MM.1S (cell line): ENCODE measurements around the gene SSBP2.

ENCODE experiments used
- CTCF ChIP-seq: fragments of 300-600 bp; sonication (generic); IDR thresholded peaks from 2 replicates; pipeline ENCODE4 v1.5.1; 2016; ENCODE audit warnings: antibody characterized with exemption, low read length, mixed read lengths
- EZH2 ChIP-seq: fragments of 300-600 bp; sonication (generic); optimal IDR thresholded peaks from 2 replicates; pipeline ENCODE3; 2017; ENCODE audit warnings: low read depth, mild to moderate bottlenecking, antibody characterized with exemption, low read length, mixed read lengths
- EZH2phosphoT487 ChIP-seq: fragments of 300-600 bp; sonication (generic); IDR thresholded peaks from 2 replicates; pipeline ENCODE4 v1.6.1; 2018; ENCODE audit warnings: antibody characterized with exemption, low read length

- TF ChIP-seq EZH2phosphoT487 (no peak), EZH2 (no peak), CTCF (no peak)
These were observed 324.4 kb downstream of the SSBP2 start for GRCh38 chr5:81426359-81427030.
